Muscle of leg (tissue), 16 donors: Measurements from ENCODE around the gene RFX8. TPM values are rescaled to one million over a fixed set of nuclear protein-coding genes. Genes with fewer than 3 reads are reported as not detected.

ENCODE experiments used
- DNase-seq: peaks from one replicate; pipeline ENCODE4 v3.0.0; 2013
- H3K27ac ChIP-seq: one replicate; pipeline ENCODE4 v1.5.1; 2013; ENCODE audit warnings: mild to moderate bottlenecking, low read length, control low read depth
- H3K27me3 ChIP-seq: one replicate; pipeline ENCODE4 v1.6.1; 2013; ENCODE audit warnings: low read length; ENCODE audit not compliant: control insufficient read depth, insufficient read depth
- H3K36me3 ChIP-seq: one replicate; pipeline ENCODE4 v1.6.1; 2013; ENCODE audit warnings: low read length; ENCODE audit not compliant: control insufficient read depth, insufficient read depth
- H3K4me1 ChIP-seq: one replicate; pipeline ENCODE4 v1.6.1; 2013; ENCODE audit warnings: low read length; ENCODE audit not compliant: control insufficient read depth, insufficient read depth
- H3K4me3 ChIP-seq: one replicate; pipeline ENCODE4 v1.5.1; 2013; ENCODE audit warnings: low read length, control low read depth
- H3K9me3 ChIP-seq: replicated peaks from 2 replicates; pipeline ENCODE4 v1.6.1; 2013; ENCODE audit warnings: low read depth, low read length; ENCODE audit not compliant: control insufficient read depth
- WGBS: methylation state at CpG from one replicate; pipeline ENCODE4 v1.1.5; 2013; ENCODE audit warnings: missing lambda C conversion rate; ENCODE audit not compliant: insufficient coverage; 5-methylcytosine and 5-hydroxymethylcytosine counted together
- long read RNA-seq, 11 donors: transcript quantifications; one replicate each; lab custom pipeline, GENCODE V29; 2026
- polyA plus RNA-seq, 8 donors: library from polyadenylated mRNA; unstranded; fragments of 120-200 nt; gene quantifications; one replicate each; pipeline versions ENCODE4 v1.2.1 to v1.2.3, GENCODE V29; 2013; ENCODE audit warnings: inconsistent platforms in 1 of 8, low replicate concordance in 1 of 8; ENCODE audit not compliant: insufficient read length in 8 of 8, insufficient read depth in 1 of 8
- total RNA-seq: library from RNA; stranded (reverse); fragments of 120-200 nt; gene quantifications from one replicate; pipeline ENCODE4 v1.2.4, GENCODE V29; 2013

Gene RFX8
- 1.9 TPM for total RNA-seq
- polyA plus RNA-seq = 1 to 10 TPM; 1.8 to 3.1 (median 2.2) TPM
- long read RNA-seq, donor 1 = 0 reads
- long read RNA-seq, donor 2 = 0 reads
- long read RNA-seq, donor 3 = 0 reads
- long read RNA-seq, donor 4 = 0 reads
- long read RNA-seq, donor 5, partial matches to known transcripts = 6 of 6 reads
- long read RNA-seq, donor 5, other reads (novel, unspliced or antisense) = 0 of 6 reads
- long read RNA-seq, donor 6 = 0 reads
- long read RNA-seq, donor 7 = 0 reads
- long read RNA-seq, donor 8 = 0 reads
- long read RNA-seq, donor 9, partial matches to known transcripts = 0 of 1 reads
- long read RNA-seq, donor 9, other reads (novel, unspliced or antisense) = 0 of 1 reads
- long read RNA-seq, donor 10 = 0 reads
- long read RNA-seq, donor 11, partial matches to known transcripts = 0 of 1 reads
- long read RNA-seq, donor 11, other reads (novel, unspliced or antisense) = 0 of 1 reads

DNA sequence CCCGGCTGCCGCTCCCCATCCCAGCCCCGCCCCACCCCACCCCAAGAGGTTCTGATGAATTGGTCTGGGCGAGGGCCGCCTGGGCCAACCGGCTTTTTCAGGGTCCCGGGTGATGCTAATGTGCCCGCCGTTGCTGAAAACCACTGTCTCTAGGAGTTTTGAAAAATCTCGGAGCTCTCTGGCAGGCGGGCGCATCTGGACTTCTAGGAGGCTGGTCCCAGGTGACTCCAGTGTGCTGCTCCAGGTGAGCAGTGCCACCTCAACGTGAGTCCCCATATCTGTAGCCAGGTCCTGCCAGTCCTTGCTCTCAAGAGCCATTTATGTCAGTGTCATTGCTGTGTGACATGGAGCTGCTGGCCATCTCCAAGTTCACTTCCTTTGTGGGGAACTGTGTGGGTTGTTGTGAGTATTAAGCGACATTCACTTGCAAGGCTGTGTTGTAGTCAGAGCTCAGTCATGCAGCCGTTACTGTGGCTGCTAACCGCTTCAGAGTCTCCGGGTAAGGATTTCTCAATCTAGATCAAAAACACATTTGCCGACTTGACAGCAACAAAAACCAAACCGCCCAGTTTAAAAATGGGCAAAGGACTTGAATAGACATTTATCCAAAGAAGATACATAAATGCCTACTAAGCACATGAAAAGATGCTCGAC lies at the start of gene RFX8:
Gene RFX8 (minus strand): TSS at position 382 of the 654 bp plus-strand sequence. CDS start 8,264 bp downstream, outside the sequence.
- no peaks in the 10 kb centered on the region for H3K27me3 ChIP-seq
- no peaks in the 10 kb centered on the region for H3K9me3 ChIP-seq
- H3K36me3 ChIP-seq = no peaks in the 10 kb centered on the region
- peak; percentile 61 for DNase-seq
- H3K4me1 ChIP-seq = peaks cover 11% of the 10 kb centered on the region
- peak within 1 kb of the TSS; percentile 56 for H3K4me3 ChIP-seq
- peak within 1 kb of the TSS; percentile 83 for H3K27ac ChIP-seq
- 33% methylated on average over 16 of the region's 20 CpGs for WGBS

DNA sequence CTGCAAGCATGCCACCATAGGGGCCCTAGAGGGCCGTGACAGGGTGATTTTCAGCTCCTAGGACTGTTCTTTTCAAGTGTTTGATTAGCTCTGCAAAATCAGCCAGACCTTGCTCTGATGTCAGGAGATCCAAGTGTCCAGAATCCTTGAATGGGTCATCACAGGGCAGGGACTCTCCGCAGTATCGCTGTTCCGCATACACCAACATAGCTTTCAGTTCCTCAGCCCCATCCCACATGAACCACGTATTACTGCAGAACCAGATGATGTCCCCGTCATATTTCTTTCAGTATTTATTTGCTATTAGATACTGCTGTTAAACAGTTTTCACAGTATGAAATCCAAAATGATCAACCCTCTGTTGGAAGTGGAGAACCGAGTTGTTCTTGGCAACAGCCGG lies 46.6 kb upstream of the RFX8 start:
- Histone ChIP-seq H3K36me3 (no peaks in the 10 kb centered on the region), H3K4me1 (peaks cover 11% of the 10 kb centered on the region), H3K4me3 (no peak overlapping the region), H3K9me3 (no peaks in the 10 kb centered on the region), H3K27ac (no peak overlapping the region), H3K27me3 (peaks cover 2% of the 10 kb centered on the region)
- 89% methylated on average over 4 of the region's 8 CpGs for WGBS
- DNase-seq = no peak

DNA sequence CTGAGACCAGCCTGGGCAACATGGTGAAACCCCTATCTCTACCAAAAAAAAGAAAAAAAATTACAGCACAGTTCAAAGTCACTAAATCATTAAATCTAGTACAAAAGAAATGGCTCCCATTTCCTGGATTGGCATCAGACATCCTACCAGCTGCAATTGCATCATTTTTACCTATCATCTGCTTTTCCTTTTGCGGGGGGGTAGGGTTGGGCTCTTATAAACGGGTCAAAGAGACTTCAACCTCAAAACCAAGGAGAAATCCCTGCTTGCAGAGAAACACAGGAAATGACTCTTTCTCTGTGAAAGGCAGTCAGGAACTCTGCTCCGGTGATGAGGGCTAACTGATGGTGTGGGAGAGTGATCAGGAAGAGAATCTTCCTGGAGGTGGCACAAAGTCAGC lies 45.3 kb upstream of the RFX8 start:
- H3K9me3 ChIP-seq = no peaks in the 10 kb centered on the region
- WGBS = 50% methylated on average over 1 of the region's 3 CpGs
- H3K36me3 ChIP-seq = no peaks in the 10 kb centered on the region
- no peak overlapping the region for H3K4me3 ChIP-seq
- peak overlapping the region; percentile 32 for H3K27ac ChIP-seq
- H3K27me3 ChIP-seq = peaks cover 2% of the 10 kb centered on the region
- peaks cover 21% of the 10 kb centered on the region for H3K4me1 ChIP-seq
- peak; percentile 15 for DNase-seq

DNA sequence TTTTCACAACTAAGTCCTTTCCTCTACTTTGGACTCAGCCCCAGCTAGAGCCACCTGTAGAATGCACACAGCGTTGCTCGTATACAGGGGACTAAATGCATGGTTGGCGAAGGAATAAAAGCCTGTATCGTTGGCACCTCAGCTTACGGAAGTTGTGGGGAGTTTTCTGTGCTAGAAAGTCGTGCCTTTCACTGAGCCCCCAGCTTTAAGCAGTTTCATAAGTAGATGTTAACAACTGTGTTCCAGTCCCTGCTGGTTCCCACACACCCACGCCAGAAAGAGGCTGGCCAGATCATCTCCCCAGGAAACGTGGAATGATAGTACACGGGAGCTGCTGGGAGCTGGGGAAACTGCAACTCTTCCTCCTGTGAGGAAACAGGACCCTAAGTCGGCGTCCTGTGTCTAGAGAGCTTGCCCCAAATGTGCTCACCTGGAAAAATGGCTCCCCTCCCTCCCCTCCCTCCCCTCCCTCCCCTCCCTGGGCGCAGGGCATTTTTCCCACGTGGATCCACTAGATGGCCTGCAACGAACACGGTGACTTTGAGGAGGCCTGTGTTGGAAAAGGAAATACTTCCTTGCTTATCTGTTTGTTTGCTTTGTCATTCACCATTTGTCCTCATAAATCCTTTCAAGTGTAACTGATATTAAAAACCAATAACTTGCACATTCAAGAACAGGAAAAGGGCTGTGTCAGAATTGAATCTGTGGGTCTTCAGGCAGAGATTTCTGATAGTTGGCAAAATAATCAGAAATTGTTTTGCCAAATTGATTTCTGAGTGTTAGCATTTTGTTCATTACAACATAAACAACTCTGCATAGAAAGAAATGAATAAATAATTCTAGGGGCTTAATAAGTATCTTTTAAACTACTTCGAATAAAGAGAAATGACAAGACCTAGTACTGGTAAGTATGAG lies 43.9 kb upstream of the RFX8 start:
- peaks cover 26% of the 10 kb centered on the region for H3K4me1 ChIP-seq
- no peaks in the 10 kb centered on the region for H3K36me3 ChIP-seq
- H3K9me3 ChIP-seq = no peaks in the 10 kb centered on the region
- peak; percentile 79 for DNase-seq
- 61% methylated on average over 4 of the region's 16 CpGs for WGBS
- H3K4me3 ChIP-seq = no peak overlapping the region
- peaks cover 2% of the 10 kb centered on the region for H3K27me3 ChIP-seq
- peak overlapping the region; percentile 69 for H3K27ac ChIP-seq

DNA sequence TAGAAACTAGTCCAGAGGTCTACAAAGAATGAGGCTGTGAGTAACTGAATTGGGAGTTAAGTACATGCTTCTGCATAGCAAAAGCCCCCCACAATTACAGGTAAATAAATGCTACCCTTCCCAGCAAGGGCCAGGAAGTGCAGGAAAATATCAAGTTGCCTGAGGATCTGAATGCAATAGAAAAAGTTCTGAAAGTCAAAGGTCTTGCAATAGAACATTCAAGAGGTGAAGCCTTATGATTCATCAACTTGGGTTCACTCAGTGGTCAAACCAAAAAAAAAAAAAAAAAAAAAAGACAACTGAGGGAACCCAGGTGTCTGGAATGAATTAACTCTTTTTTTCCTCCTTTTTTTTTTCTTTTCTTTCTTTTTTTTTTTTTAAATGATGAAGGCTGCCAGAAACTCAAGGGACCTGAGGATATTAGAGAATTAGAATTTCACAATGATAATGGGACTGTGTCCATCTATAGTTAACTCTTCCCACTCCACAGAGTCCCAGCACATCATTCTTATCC lies 42.9 kb upstream of the RFX8 start:
- Histone ChIP-seq H3K9me3 (peaks cover 2% of the 10 kb centered on the region), H3K27ac (peak overlapping the region; percentile 38), H3K4me3 (no peak overlapping the region), H3K36me3 (no peaks in the 10 kb centered on the region), H3K4me1 (peaks cover 26% of the 10 kb centered on the region), H3K27me3 (peaks cover 2% of the 10 kb centered on the region)
- DNase-seq = peak; percentile 75

DNA sequence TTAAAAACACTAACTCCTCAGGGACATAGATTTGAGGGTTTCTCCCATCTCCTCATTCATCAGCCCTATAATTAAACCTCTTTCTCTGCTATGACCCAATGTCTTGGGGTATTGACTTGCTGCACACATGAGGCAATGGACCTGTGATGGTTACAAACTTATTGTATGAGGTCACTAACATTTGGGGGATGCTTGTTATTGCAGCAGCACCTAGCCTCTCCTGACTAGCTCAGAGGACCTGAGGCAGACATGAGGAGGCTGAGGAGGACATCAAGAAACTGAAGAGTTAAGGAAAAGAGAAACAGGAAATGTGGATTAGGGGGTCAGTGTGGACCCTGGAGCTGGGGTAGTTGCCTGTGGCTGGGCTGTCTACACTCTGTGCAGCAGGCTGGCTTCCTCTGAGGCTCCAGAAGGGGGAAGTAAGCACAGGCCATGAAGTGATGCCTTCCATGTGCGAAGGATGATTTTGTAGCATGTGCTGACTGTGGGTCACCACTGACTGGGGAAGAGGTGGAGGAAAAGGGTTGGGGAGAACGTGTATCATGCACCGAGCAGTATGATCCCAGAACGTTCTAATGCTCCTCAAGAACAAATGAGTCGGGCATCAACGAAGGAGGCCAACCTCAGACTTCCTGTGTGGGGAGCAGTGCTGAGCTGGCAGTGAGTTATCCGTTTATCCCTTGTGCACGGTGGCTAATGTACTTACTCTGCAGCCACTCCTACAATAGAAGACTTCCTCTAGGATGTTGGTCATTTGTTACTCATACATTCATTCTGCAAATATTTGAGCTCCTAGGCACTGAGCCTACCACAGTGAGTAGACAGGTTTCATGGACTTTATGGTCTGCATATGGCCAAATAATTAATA lies 42.1 kb upstream of the RFX8 start:
- Histone ChIP-seq H3K4me1 (peaks cover 26% of the 10 kb centered on the region), H3K4me3 (no peak overlapping the region), H3K9me3 (peaks cover 3% of the 10 kb centered on the region), H3K36me3 (no peaks in the 10 kb centered on the region), H3K27ac (peak overlapping the region; percentile 38), H3K27me3 (peaks cover 2% of the 10 kb centered on the region)
- peak; percentile 43 for DNase-seq
- WGBS = 75% methylated on average over 3 of the region's 8 CpGs

DNA sequence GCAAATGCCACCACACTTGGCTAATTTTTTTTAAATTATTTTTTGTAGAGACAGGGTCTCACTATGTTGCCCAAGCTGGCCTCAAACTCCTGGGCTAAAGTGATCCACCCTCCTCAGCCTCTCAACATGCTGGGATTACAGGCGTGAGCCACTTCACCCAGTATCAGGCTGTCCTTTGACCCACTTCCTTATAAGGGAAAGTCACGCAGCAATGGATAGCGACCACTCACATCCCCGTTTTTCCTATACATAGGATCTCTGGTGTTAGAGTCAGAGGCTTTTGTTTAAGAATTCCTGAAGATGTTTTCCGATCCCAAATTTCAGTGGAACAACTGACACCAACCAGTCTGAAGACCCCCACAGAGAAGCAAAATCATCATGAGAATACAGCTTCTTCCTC lies 41.4 kb upstream of the RFX8 start:
- WGBS = 100% methylated on average over 1 of the region's 5 CpGs
- H3K4me3 ChIP-seq = no peak overlapping the region
- H3K4me1 ChIP-seq = peaks cover 26% of the 10 kb centered on the region
- H3K36me3 ChIP-seq = no peaks in the 10 kb centered on the region
- no peak for DNase-seq
- no peak overlapping the region for H3K27ac ChIP-seq
- H3K9me3 ChIP-seq = peaks cover 3% of the 10 kb centered on the region
- H3K27me3 ChIP-seq = peaks cover 2% of the 10 kb centered on the region

DNA sequence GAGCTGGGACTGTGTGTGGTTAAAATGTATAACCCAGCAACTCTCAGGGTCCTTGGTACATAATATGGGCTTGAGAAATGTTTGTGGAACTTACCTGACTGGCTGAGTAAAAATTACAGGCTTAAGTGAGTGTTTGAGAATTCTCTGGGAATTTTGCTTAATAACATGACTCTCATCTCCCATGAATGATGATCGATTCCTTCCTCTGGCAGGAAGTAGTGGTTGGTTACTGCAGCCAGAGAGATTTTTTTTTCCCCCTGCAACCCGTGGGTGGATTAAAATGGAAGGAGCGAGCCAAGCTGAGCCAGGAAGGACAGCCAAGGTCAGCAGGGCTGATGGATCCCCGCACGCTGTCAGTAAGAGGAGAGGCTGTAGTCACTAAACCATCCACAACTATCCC lies 40.6 kb upstream of the RFX8 start:
- DNase-seq = peak; percentile 84
- no peaks in the 10 kb centered on the region for H3K36me3 ChIP-seq
- H3K4me1 ChIP-seq = peaks cover 23% of the 10 kb centered on the region
- peak overlapping the region; percentile 52 for H3K27ac ChIP-seq
- H3K4me3 ChIP-seq = no peak overlapping the region
- H3K27me3 ChIP-seq = no peaks in the 10 kb centered on the region
- peaks cover 3% of the 10 kb centered on the region for H3K9me3 ChIP-seq
- no CpG with 5 or more reads among the region's 5 CpGs for WGBS

DNA sequence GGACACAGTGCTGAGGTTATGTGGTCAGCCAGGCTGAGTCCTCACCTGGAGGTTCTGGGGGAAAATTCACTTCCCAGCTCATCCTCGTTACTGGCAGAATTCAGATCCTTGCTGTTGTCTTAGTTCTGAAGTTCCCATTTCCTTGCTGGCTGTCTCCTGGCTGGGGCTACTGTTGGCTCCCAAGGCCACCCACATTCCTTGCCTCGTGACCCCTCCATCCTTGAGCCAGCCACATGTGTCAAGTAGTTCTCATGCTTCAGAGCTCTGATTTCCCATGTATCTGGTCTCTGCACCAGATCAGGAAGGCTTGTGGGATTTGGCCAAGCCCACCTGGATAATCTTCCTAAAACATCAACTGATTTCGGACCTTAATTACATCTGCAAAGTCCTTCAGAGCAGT lies 38.1 kb upstream of the RFX8 start:
- 79% methylated on average over 2 of the region's 3 CpGs for WGBS
- DNase-seq = no peak
- Histone ChIP-seq H3K27me3 (no peaks in the 10 kb centered on the region), H3K9me3 (peaks cover 3% of the 10 kb centered on the region), H3K27ac (no peak overlapping the region), H3K4me3 (no peak overlapping the region), H3K36me3 (no peaks in the 10 kb centered on the region), H3K4me1 (peaks cover 27% of the 10 kb centered on the region)
